Measurements from ENCODE around the gene ABHD12.
"Not testable (repeated sequence)": the region's sequence is repeated elsewhere in the genome, so short reads cannot be mapped to it uniquely, and the experiment has no call there.

ABHD12 gene

GRCh38 chr20:25274891-25275812 is 115.5 kb downstream of the ABHD12 start:
- no peak for DNase-seq

- no peak for DNase-seq
These were observed 116.2 kb downstream of the ABHD12 start for GRCh38 chr20:25274481-25274880.

GRCh38 chr20:25273541-25274358 is 116.9 kb downstream of the ABHD12 start:
- no peak for DNase-seq

GRCh38 chr20:25273046-25273445 is 117.6 kb downstream of the ABHD12 start:
- no peak for DNase-seq

- no peak for DNase-seq
These were observed 118.2 kb downstream of the ABHD12 start for GRCh38 chr20:25272223-25273000.

- DNase-seq: no peak
These were observed 119.0 kb downstream of the ABHD12 start for GRCh38 chr20:25271486-25272222.

GRCh38 chr20:25270829-25271251 is 119.8 kb downstream of the ABHD12 start:
- DNase-seq: no peak

GRCh38 chr20:25269833-25270170 is 120.8 kb downstream of the ABHD12 start:
- no peak for DNase-seq

GRCh38 chr20:25269057-25269832 is 121.4 kb downstream of the ABHD12 start:
- DNase-seq: no peak

GRCh38 chr20:25260770-25261437 is 129.7 kb downstream of the ABHD12 start:
- DNase-seq: not testable (repeated sequence)

- DNase-seq: no peak
These were observed 130.8 kb downstream of the ABHD12 start for GRCh38 chr20:25259788-25260254.

GRCh38 chr20:25259358-25259757 is 131.3 kb downstream of the ABHD12 start:
- no peak for DNase-seq

GRCh38 chr20:25258828-25259227 is 131.8 kb downstream of the ABHD12 start:
- DNase-seq: no peak

GRCh38 chr20:25258476-25258805 is 132.2 kb downstream of the ABHD12 start:
- DNase-seq: no peak

GRCh38 chr20:25257756-25258475 is 132.7 kb downstream of the ABHD12 start:
- no peak for DNase-seq

GRCh38 chr20:25257130-25257529 is 133.5 kb downstream of the ABHD12 start:
- DNase-seq: no peak

- no peak for DNase-seq
These were observed 134.3 kb downstream of the ABHD12 start for GRCh38 chr20:25256226-25256859.

- no peak for DNase-seq
These were observed 135.5 kb downstream of the ABHD12 start for GRCh38 chr20:25254986-25255680.

- no peak for DNase-seq
These were observed 136.1 kb downstream of the ABHD12 start for GRCh38 chr20:25254571-25254970.

All from amniotic stem cell (primary cell).